Mucosa of descending colon (tissue), 3 donors: ENCODE data around the gene RASD1. TPM values are rescaled to one million over a fixed set of nuclear protein-coding genes. Genes with fewer than 3 reads are reported as not detected.

Experiments used
- ATAC-seq: fragments of 200-7000 bp; cut with Tn5 transposase; one replicate; pipeline ENCODE4 v1.9.1; 2020; ENCODE audit warnings: mild to moderate bottlenecking, moderate library complexity
- DNase-seq, 3 donors: peaks; one replicate each; pipeline ENCODE4 v3.0.0-alpha.2; 2020
- H3K36me3 ChIP-seq: fragments of 200-600 bp; one replicate; pipeline ENCODE4 v1.8.0; 2021; ENCODE audit warnings: low read depth, mild to moderate bottlenecking
- H3K4me1 ChIP-seq: fragments of 200-600 bp; one replicate; pipeline ENCODE4 v1.8.0; 2021; ENCODE audit warnings: low read depth, mild to moderate bottlenecking
- H3K4me3 ChIP-seq: fragments of 200-600 bp; one replicate; pipeline ENCODE4 v1.8.0; 2021; ENCODE audit warnings: mild to moderate bottlenecking
- H3K9me3 ChIP-seq: fragments of 200-600 bp; one replicate; pipeline ENCODE4 v1.8.0; 2021; ENCODE audit warnings: mild to moderate bottlenecking
- intact Hi-C, 2 donors: fragments of 100-400 bp; cut with DNase I in 1 of 2; cut with micrococcal nuclease in 1 of 2; formaldehyde crosslinking; loops; one replicate each; pipeline versions ENCODE4 v1.11.0 to v1.11.1; 2022; cut with DNase I, micrococcal nuclease
- total RNA-seq, 3 donors: library from RNA; stranded (reverse); fragmentation: NEBNext Ultra II Directional in 2 of 3; extraction: Animal tissue kit (Norgen Biotek cat#: 25700) in 2 of 3; gene quantifications; one replicate each; pipeline versions ENCODE4 v1.2.1 to v1.2.4, GENCODE V29; 2021 to 2023
- TF ChIP-seq, protein P1 (sequence below): fragments of 200-600 bp; IDR thresholded peaks from one replicate; pipeline ENCODE4 v1.8.0; 2022; ENCODE audit warnings: antibody characterized with exemption, mild to moderate bottlenecking
- donor health status: DM: no; HTN: no; CAD: no; lungs with moderate emphysema.
- donor health status: DM: no; HTN: no; CAD: no.
- donor health status: DM: no; HTN: yes; CAD: no.

Gene RASD1
- total RNA-seq, 3 donors from 2014 or later: 10.8 to 27.8 (median 19.2) TPM

DNA sequence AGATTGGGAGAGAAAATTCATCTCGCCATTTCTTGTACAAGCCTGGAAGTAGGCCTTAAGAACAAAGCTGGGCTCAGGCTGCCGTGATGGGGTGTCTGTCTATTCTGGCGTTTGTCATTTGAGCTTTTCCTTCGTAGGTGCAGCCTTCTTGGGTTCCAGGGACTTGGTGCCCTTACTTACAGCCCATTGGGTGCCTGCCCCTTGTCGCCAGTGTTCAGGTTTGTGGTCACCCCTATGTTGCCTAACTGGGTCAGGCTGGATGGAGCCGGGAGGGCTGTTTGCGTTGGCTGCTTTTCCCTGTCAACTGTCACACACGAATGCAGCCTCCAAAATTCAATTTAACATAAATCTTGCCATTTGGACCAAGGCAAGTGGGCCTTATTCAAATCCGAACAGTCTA is 43.1 kb downstream of the RASD1 start:
- Histone ChIP-seq H3K4me3 (no peak overlapping the region), H3K4me1 (no peaks in the 10 kb centered on the region), H3K9me3 (no peaks in the 10 kb centered on the region), H3K36me3 (no peaks in the 10 kb centered on the region)
- TF ChIP-seq, protein P1, sequence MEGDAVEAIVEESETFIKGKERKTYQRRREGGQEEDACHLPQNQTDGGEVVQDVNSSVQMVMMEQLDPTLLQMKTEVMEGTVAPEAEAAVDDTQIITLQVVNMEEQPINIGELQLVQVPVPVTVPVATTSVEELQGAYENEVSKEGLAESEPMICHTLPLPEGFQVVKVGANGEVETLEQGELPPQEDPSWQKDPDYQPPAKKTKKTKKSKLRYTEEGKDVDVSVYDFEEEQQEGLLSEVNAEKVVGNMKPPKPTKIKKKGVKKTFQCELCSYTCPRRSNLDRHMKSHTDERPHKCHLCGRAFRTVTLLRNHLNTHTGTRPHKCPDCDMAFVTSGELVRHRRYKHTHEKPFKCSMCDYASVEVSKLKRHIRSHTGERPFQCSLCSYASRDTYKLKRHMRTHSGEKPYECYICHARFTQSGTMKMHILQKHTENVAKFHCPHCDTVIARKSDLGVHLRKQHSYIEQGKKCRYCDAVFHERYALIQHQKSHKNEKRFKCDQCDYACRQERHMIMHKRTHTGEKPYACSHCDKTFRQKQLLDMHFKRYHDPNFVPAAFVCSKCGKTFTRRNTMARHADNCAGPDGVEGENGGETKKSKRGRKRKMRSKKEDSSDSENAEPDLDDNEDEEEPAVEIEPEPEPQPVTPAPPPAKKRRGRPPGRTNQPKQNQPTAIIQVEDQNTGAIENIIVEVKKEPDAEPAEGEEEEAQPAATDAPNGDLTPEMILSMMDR: no peak
- ATAC-seq (no peak), DNase-seq (no peak)
- intact Hi-C loops: no loop called here

DNA sequence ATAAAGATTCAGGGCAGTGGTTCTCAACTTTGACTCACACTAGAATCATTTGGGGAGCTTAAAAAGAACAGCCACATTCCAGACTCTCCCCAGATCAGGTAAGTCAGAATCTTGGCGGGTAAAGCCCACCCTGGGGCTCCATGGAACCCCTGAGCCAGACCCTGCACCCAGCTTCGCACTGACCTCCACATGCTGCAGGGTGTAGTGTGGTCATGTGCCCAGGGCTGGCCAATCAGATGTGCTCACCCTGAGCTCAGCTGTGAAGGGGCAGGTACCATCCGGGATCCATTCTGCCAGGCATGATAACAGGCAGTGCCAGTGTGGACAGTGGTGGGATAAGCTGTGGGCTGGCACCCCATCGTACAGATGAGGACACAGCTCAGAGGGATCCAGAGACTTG is 47.5 kb downstream of the RASD1 start:
- DNase-seq: no peak
- Histone ChIP-seq H3K9me3 (no peaks in the 10 kb centered on the region), H3K4me1 (no peaks in the 10 kb centered on the region), H3K4me3 (no peak overlapping the region), H3K36me3 (no peaks in the 10 kb centered on the region)
- intact Hi-C loops: no loop called here
- TF ChIP-seq, protein P1: no peak
- ATAC-seq: no peak

DNA sequence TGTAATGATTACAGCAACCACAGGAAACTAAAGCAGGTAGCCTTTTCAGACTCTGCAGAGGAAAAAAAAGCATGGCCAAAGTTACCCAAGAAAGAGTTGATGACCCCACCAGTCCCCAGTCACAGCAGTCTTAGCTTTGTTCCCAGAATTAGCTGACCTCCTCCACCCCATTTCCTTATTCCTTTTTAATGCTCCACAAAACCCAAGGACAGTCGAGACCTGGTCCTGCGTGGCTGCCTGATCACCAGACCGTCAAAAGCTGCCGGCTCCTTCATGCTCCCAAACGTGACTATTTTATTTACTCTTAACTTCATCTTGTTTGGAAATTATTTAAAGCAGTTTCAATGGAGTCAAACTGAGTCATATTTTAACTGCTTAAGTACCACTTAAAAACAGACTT is 48.1 kb downstream of the RASD1 start:
- Histone ChIP-seq H3K9me3 (no peaks in the 10 kb centered on the region), H3K4me3 (no peak overlapping the region), H3K36me3 (no peaks in the 10 kb centered on the region), H3K4me1 (no peaks in the 10 kb centered on the region)
- TF ChIP-seq, protein P1: no peak
- intact Hi-C loops: no loop called here
- ATAC-seq (no peak), DNase-seq (no peak)

DNA sequence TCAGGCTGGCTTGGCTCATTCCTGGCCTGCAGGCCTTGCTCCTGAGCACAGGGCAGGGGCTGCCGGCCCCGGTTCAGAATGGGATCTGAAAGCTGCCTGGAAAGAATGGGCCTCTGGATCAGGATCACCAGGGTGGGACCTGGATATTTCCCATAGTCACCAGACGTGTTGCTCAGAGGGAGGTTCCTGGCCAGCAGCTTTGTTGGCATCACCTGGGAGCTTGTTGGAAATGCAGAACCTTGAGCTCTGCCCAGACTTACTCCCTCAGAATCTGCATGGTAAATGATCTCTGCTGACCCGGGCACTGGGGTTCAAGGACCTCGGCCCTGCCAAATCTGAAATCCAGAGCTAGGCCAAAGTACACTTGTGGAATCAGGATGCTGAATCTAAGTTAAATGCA is 48.9 kb downstream of the RASD1 start:
- ATAC-seq: no peak
- no peak overlapping the region for H3K4me3 ChIP-seq
- no peaks in the 10 kb centered on the region for H3K4me1 ChIP-seq
- no peaks in the 10 kb centered on the region for H3K9me3 ChIP-seq
- no peak for DNase-seq
- no peaks in the 10 kb centered on the region for H3K36me3 ChIP-seq
- TF ChIP-seq, protein P1: no peak
- intact Hi-C loops: no loop called here

DNA sequence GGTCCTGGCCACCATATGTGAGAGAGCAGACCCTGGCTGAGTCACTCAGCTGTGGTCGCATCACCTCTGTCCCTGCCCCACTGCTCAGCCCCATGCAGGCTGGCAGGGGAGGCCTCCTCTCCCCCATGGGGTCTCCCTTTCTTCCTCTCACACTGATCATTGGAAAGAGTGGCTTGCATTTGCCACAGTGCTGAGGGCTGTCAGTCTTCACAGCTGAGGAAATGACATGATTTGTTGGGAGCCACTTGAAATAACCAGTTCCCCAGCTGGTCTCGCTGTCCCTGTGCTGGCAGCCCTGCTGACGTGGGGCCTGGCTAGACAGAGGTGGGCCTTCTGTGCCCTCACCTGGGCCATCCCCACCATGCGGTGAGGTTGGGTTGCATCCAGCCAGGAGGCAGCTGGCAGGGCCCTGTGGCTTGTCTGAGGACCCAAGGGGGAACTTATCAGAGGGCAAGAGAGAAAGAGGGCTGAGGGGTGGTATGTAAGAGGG is 49.5 kb downstream of the RASD1 start:
- intact Hi-C loops: no loop called here
- H3K4me1 ChIP-seq: no peaks in the 10 kb centered on the region
- DNase-seq (no peak), ATAC-seq (no peak)
- H3K4me3 ChIP-seq: no peak overlapping the region
- H3K9me3 ChIP-seq: no peaks in the 10 kb centered on the region
- H3K36me3 ChIP-seq: no peaks in the 10 kb centered on the region
- TF ChIP-seq, protein P1: no peak
